NCI-H748 treated with DMSO at 0.1 percent for 48 hours (cell line): ENCODE results near the gene C14orf93.
A peak's percentile ranks its signal among the peaks of the same experiment; 100 is the strongest.

ENCODE experiments used
- DNase-seq: peaks from one replicate; lab custom pipeline; 2025; lab: John Stamatoyannopoulos, UW

C14orf93 gene

GRCh38 chr14:23009939-23010726 lies at the start of gene C14orf93:
TSS of gene C14orf93 (minus strand) at chr14:23010143. CDS start at chr14:22999023, 11,120 bp downstream.
- DNase-seq: peak; percentile 55

GRCh38 chr14:23058654-23059504 lies 48.9 kb upstream of the C14orf93 start:
- DNase-seq: no peak

- no peak for DNase-seq
Observed at GRCh38 chr14:23057757-23058653, 48.1 kb upstream of the C14orf93 start.

GRCh38 chr14:23056956-23057756 lies 47.2 kb upstream of the C14orf93 start, which contains the start of gene CDH24:
TSS of gene CDH24 (minus strand) at chr14:23057520. CDS start at chr14:23055733, 1,787 bp downstream.
- no peak for DNase-seq

- DNase-seq: no peak
Observed at GRCh38 chr14:23056145-23056955, 46.4 kb upstream of the C14orf93 start.

GRCh38 chr14:23055621-23056144 lies 45.7 kb upstream of the C14orf93 start:
- DNase-seq: no peak

- DNase-seq: no peak
Observed at GRCh38 chr14:23055147-23055550, 45.2 kb upstream of the C14orf93 start.

- DNase-seq: no peak
Observed at GRCh38 chr14:23054000-23054811, 44.3 kb upstream of the C14orf93 start.

- no peak for DNase-seq
Observed at GRCh38 chr14:23053426-23053825, 43.5 kb upstream of the C14orf93 start.

GRCh38 chr14:23052671-23053070 lies 42.7 kb upstream of the C14orf93 start:
- DNase-seq: no peak

GRCh38 chr14:23052182-23052623 lies 42.3 kb upstream of the C14orf93 start:
- no peak for DNase-seq

- no peak for DNase-seq
Observed at GRCh38 chr14:23051141-23052057, 41.5 kb upstream of the C14orf93 start.

GRCh38 chr14:23049011-23049410 lies 39.1 kb upstream of the C14orf93 start:
- no peak for DNase-seq

GRCh38 chr14:23047751-23048693 lies 38.1 kb upstream of the C14orf93 start:
- no peak for DNase-seq

GRCh38 chr14:23047034-23047634 lies 37.2 kb upstream of the C14orf93 start:
- no peak for DNase-seq
